Right lobe of liver (tissue), 6 donors: Measurements from ENCODE around the gene CYP2C19. TPM values are rescaled to one million over a fixed set of nuclear protein-coding genes. Genes with fewer than 3 reads are reported as not detected.

Experiments
- ATAC-seq, 4 donors: fragments of 200-7000 bp; cut with Tn5 transposase; one replicate each; pipeline ENCODE4 v1.9.1; 2020; ENCODE audit warnings: mild to moderate bottlenecking in 4 of 4, moderate library complexity in 4 of 4
- DNase-seq, 3 donors: peaks; one replicate each; pipeline ENCODE4 v3.0.0-alpha.2; 2020
- H3K27ac ChIP-seq, 3 donors: fragments of 200-600 bp; one replicate each; pipeline ENCODE4 v1.8.0; 2022
- H3K27me3 ChIP-seq, 2 donors: fragments of 200-600 bp; one replicate each; pipeline ENCODE4 v1.8.0; 2022
- H3K36me3 ChIP-seq, 4 donors: fragments of 200-600 bp; sonication (generic) in 1 of 4; one replicate each; pipeline versions ENCODE4 v1.5.1 to v1.8.0; 2017 to 2022; ENCODE audit warnings: control low read depth in 1 of 4
- H3K4me1 ChIP-seq, 4 donors: fragments of 200-600 bp; sonication (generic) in 1 of 4; one replicate each; pipeline versions ENCODE4 v1.5.1 to v1.8.0; 2017 to 2022; ENCODE audit warnings: control low read depth in 1 of 4
- H3K4me3 ChIP-seq, 3 donors: fragments of 200-600 bp; one replicate each; pipeline ENCODE4 v1.8.0; 2022
- H3K9me3 ChIP-seq, 4 donors: fragments of 200-600 bp; sonication (generic) in 1 of 4; one replicate each; pipeline versions ENCODE4 v1.5.1 to v1.8.0; 2017 to 2022; ENCODE audit warnings: control low read depth in 1 of 4
- CTCF ChIP-seq, 4 donors: fragments of 200-600 bp in 3 of 4; fragments of 450-650 bp in 1 of 4; IDR thresholded peaks; one replicate each; pipeline versions ENCODE4 v1.5.1 to v1.8.0; 2016 to 2022; ENCODE audit warnings: antibody characterized with exemption in 4 of 4, mild to moderate bottlenecking in 2 of 4
- POLR2A ChIP-seq: fragments of 450-650 bp; IDR thresholded peaks from one replicate; pipeline ENCODE4 v1.6.1; 2017; ENCODE audit warnings: antibody characterized with exemption, mild to moderate bottlenecking
- WGBS: methylation state at CpG from one replicate; pipeline ENCODE4 v1.1.6; 2018; ENCODE audit warnings: low coverage, low lambda C conversion rate; ENCODE audit not compliant: insufficient coverage; ENCODE audit errors: missing lambda C conversion rate; 5-methylcytosine and 5-hydroxymethylcytosine counted together
- intact Hi-C, 2 donors: fragments of 100-400 bp; cut with DNase I; formaldehyde crosslinking; loops; one replicate each; pipeline versions ENCODE4 v1.11.2 to v1.14.1; 2022
- total RNA-seq, 6 experiments: library from RNA; depleted of rRNA in 2 of 6; stranded (reverse); fragments of >200 nt in 2 of 6; fragmentation: NEBNext Ultra II Directional in 3 of 6; extraction: Animal tissue kit (Norgen Biotek cat#: 25700) in 3 of 6; gene quantifications; one replicate each; pipeline versions ENCODE4 v1.1.0 to v1.2.4, GENCODE V29; 2016 to 2023
- donor health status: DM: no; HTN: yes; CAD: no.
- donor health status: DM: no; HTN: no; CAD: no.
- donor health status: DM: no; HTN: no; CAD: no.
- donor health status: DM: no; HTN: yes; CAD: no.
- donor health status: DM: no; HTN: yes; CAD: no.

CYP2C19 gene
- total RNA-seq, 6 experiments from 2014 or later, result 6.4 to 1,678 (median 12.3) TPM

- no peak for TF ChIP-seq CTCF (IDR thresholded peaks at IDR 0.05)
- no peak for TF ChIP-seq POLR2A
- peak; percentile 75 to 91 (median 86) for ATAC-seq
- intact Hi-C loops, result no loop called here
- no peak for DNase-seq
- Histone ChIP-seq H3K36me3 (no peaks in the 10 kb centered on the region), H3K27me3 (no peaks in the 10 kb centered on the region), H3K4me1 (peaks cover 0 to 49% (median 10%) of the 10 kb centered on the region in 4 donors), H3K27ac (peak overlapping the region; percentile 68 to 86 (median 70)), H3K4me3 (peak overlapping the region in 2 of 3 donors; percentile 1 to 12), H3K9me3 (no peaks in the 10 kb centered on the region)
- WGBS, result 0% methylated on average over 1 of the region's 1 CpG
Observed at GRCh38 chr10:94902570-94902969, 140.1 kb downstream of the CYP2C19 start.

Other genes starting within 250 kb of the CYP2C19 start
- 10 to 100 TPM in 2 of 6 experiments, 1 to 10 TPM in 4; 1.3 to 12.8 (median 3.3) TPM for gene HELLS, start 216.9 kb upstream of the CYP2C19 start, total RNA-seq
- gene CYP2C18, start 79.0 kb upstream of the CYP2C19 start, total RNA-seq, result 100 to 1,000 TPM in 2 of 6 experiments, 10 to 100 TPM in 4; 71.0 to 120 (median 93.9) TPM
- 1,000 to 10,000 TPM in 3 of 6 experiments, 100 to 1,000 TPM in 3; 231 to 3,951 (median 1,253) TPM for gene CYP2C9, start 176.0 kb downstream of the CYP2C19 start, total RNA-seq